HG03064 (cell line): ENCODE results near the gene CSPG4.
"Not testable (repeated sequence)": the region's sequence is repeated elsewhere in the genome, so short reads cannot be mapped to it uniquely, and the experiment has no call there.

Experiments
- ATAC-seq: cut with Tn5 transposase; IDR thresholded peaks from one replicate; pipeline ENCODE4 v1.9.1; 2021; ENCODE audit warnings: low read depth; ENCODE audit not compliant: unreplicated experiment

CSPG4 gene

GRCh38 chr15:75725719-75726607 is 13.3 kb upstream of the CSPG4 start:
- no peak for ATAC-seq

- no peak for ATAC-seq
Observed at GRCh38 chr15:75725006-75725718, 12.5 kb upstream of the CSPG4 start.

- ATAC-seq, result no peak
Observed at GRCh38 chr15:75723847-75724660, 11.4 kb upstream of the CSPG4 start.

- no peak for ATAC-seq
Observed at GRCh38 chr15:75723171-75723846, 10.7 kb upstream of the CSPG4 start.

- ATAC-seq, result no peak
Observed at GRCh38 chr15:75721923-75722870, 9.5 kb upstream of the CSPG4 start.

- ATAC-seq, result no peak
Observed at GRCh38 chr15:75721480-75721922, 8.9 kb upstream of the CSPG4 start.

- no peak for ATAC-seq
Observed at GRCh38 chr15:75720787-75721479, 8.3 kb upstream of the CSPG4 start.

- ATAC-seq, result no peak
Observed at GRCh38 chr15:75720297-75720696, 7.6 kb upstream of the CSPG4 start.

GRCh38 chr15:75718328-75718727 is 5.7 kb upstream of the CSPG4 start:
- no peak for ATAC-seq

- ATAC-seq, result not testable (repeated sequence)
Observed at GRCh38 chr15:75717001-75717400, 4.4 kb upstream of the CSPG4 start.

- not testable (repeated sequence) for ATAC-seq
Observed at GRCh38 chr15:75716249-75716950, 3.8 kb upstream of the CSPG4 start.

- not testable (repeated sequence) for ATAC-seq
Observed at GRCh38 chr15:75715312-75715832, 2.7 kb upstream of the CSPG4 start.

- ATAC-seq, result no peak
Observed at GRCh38 chr15:75714195-75714594, 1.5 kb upstream of the CSPG4 start.

GRCh38 chr15:75713338-75713895 is 769 bp upstream of the CSPG4 start:
- ATAC-seq, result no peak

- not testable (repeated sequence) for ATAC-seq
Observed at GRCh38 chr15:75711495-75711894, 1.2 kb downstream of the CSPG4 start.

- not testable (repeated sequence) for ATAC-seq
Observed at GRCh38 chr15:75710874-75711273, 1.8 kb downstream of the CSPG4 start.

- not testable (repeated sequence) for ATAC-seq
Observed at GRCh38 chr15:75709458-75709857, 3.2 kb downstream of the CSPG4 start.

- no peak for ATAC-seq
Observed at GRCh38 chr15:75706682-75706954, 6.0 kb downstream of the CSPG4 start.
